ENCODE data around the gene RANBP10.

DNA sequence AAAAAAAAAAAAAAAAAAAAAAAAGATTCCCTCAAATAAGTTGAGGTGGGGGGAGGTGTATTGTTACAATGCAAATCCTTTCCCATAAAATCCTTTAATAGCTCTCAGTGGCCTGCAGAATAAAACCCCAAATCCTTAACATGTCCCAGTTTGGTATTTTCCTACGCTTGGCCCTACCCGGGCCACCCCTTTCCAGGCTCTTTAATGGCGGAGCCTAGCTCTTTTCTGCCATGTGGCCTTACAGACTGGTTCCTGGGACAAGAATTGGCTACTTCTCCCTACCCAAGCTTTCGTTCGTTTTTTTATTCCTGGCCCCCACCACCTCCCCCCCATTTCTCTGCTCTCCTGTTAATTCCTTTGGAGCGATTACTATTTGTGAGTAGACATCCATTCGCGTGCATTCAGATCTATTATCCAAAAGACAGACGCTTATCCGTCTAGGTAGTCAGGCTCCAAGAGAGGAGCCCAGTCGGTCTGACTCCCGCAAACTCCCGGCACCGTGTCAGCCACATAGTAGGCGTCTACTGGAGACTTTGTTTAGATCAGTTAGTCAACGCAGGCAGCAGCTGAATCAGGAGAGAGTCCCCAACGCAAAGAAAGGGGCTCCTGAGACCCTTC lies 34.9 kb upstream of the RANBP10 start:
- TF ChIP-seq, protein P1, sequence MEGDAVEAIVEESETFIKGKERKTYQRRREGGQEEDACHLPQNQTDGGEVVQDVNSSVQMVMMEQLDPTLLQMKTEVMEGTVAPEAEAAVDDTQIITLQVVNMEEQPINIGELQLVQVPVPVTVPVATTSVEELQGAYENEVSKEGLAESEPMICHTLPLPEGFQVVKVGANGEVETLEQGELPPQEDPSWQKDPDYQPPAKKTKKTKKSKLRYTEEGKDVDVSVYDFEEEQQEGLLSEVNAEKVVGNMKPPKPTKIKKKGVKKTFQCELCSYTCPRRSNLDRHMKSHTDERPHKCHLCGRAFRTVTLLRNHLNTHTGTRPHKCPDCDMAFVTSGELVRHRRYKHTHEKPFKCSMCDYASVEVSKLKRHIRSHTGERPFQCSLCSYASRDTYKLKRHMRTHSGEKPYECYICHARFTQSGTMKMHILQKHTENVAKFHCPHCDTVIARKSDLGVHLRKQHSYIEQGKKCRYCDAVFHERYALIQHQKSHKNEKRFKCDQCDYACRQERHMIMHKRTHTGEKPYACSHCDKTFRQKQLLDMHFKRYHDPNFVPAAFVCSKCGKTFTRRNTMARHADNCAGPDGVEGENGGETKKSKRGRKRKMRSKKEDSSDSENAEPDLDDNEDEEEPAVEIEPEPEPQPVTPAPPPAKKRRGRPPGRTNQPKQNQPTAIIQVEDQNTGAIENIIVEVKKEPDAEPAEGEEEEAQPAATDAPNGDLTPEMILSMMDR (IDR thresholded peaks at IDR 0.05), result no peak
- no peak for TF ChIP-seq POLR2A (IDR thresholded peaks at IDR 0.05)
- TF ChIP-seq POLR2AphosphoS5 (IDR thresholded peaks at IDR 0.05), result no peak
